ENCODE measurements around the gene KRT71. TPM values are rescaled to one million over a fixed set of nuclear protein-coding genes. Genes with fewer than 3 reads are reported as not detected.

KRT71 gene
- total RNA-seq, 1 experiment from 2014 or later = not detected

- ChIA-PET CTCF (interaction anchor here (0.6 kb wide), 1 partner anchor 8 kb away, joined by 3 read pairs; no protein-coding TSS in a partner anchor), POLR2A (ENCODE audit: unreplicated experiment) (no interaction called here)
- H4K20me1 ChIP-seq (ENCODE audit: insufficient read depth) = no peaks in the 10 kb centered on the region
- no peaks in the 10 kb centered on the region for H3F3A ChIP-seq (ENCODE audit: insufficient read depth, low read depth)
- H3K4me2 ChIP-seq = no peak overlapping the region
- intact Hi-C loops (cut with micrococcal nuclease; ENCODE audit: unreplicated experiment) = no loop called here
- H3K4me1 ChIP-seq (replicated peaks; ENCODE audit: insufficient read depth) = peaks cover 2% of the 10 kb centered on the region
- H2AFZ ChIP-seq = no peak overlapping the region
- no peak for DNase-seq
- H3K9me3 ChIP-seq (ENCODE audit: insufficient read depth, low read depth) = no peaks in the 10 kb centered on the region
- H3K27ac ChIP-seq = no peak overlapping the region
- H3K36me3 ChIP-seq (ENCODE audit: low read depth) = no peaks in the 10 kb centered on the region
- no peaks in the 10 kb centered on the region for H3K79me2 ChIP-seq (ENCODE audit: low read depth)
- BruUV-seq (replicated peaks) = no TSS peak
- TF ChIP-seq CTCF (conservative IDR thresholded peaks at IDR 0.05) (no peak), EZH2 (IDR thresholded peaks at IDR 0.05; ENCODE audit: low read depth) (no peak)
- H3K4me3 ChIP-seq = no peak overlapping the region
- no peaks in the 10 kb centered on the region for H3K27me3 ChIP-seq (ENCODE audit: insufficient read depth, low read depth)
- H3K9me2 ChIP-seq (ENCODE audit: insufficient read depth) = no peaks in the 10 kb centered on the region
Observed at GRCh38 chr12:52546126-52546525, 6.8 kb downstream of the KRT71 start.

GRCh38 chr12:52543985-52544883 is 8.7 kb downstream of the KRT71 start:
- no peak for DNase-seq
- CTCF ChIA-PET = interaction anchor here (0.6 kb wide), 1 partner anchor 65 kb away, joined by 3 read pairs; no protein-coding TSS in a partner anchor
- intact Hi-C loops (cut with micrococcal nuclease; ENCODE audit: unreplicated experiment) = no loop called here
- Histone ChIP-seq H3K9me2 (ENCODE audit: insufficient read depth) (no peaks in the 10 kb centered on the region), H2AFZ (no peak overlapping the region), H3K9me3 (ENCODE audit: insufficient read depth, low read depth) (no peaks in the 10 kb centered on the region), H3K79me2 (ENCODE audit: low read depth) (no peaks in the 10 kb centered on the region), H3K27ac (no peak overlapping the region), H3K4me2 (no peak overlapping the region), H4K20me1 (ENCODE audit: insufficient read depth) (no peaks in the 10 kb centered on the region), H3K4me1 (replicated peaks; ENCODE audit: insufficient read depth) (peaks cover 10% of the 10 kb centered on the region), H3K27me3 (ENCODE audit: insufficient read depth, low read depth) (no peaks in the 10 kb centered on the region), H3K4me3 (no peak overlapping the region), H3F3A (ENCODE audit: insufficient read depth, low read depth) (peaks cover 6% of the 10 kb centered on the region; the same call in 1 of the 2 replicates), H3K36me3 (ENCODE audit: low read depth) (no peaks in the 10 kb centered on the region)
- no TSS peak for BruUV-seq (replicated peaks)
- no peak for TF ChIP-seq EZH2 (IDR thresholded peaks at IDR 0.05; ENCODE audit: low read depth)
- no peak for TF ChIP-seq CTCF (conservative IDR thresholded peaks at IDR 0.05)
- POLR2A ChIA-PET (ENCODE audit: unreplicated experiment) = interaction anchor here (0.6 to 0.7 kb wide), 2 partner anchors 19 to 21 kb away, joined by 4 to 5 read pairs; no protein-coding TSS in a partner anchor

GRCh38 chr12:52542785-52543318 is 10.1 kb downstream of the KRT71 start:
- ChIA-PET CTCF (no interaction called here), POLR2A (ENCODE audit: unreplicated experiment) (no interaction called here)
- Histone ChIP-seq H3K27me3 (ENCODE audit: insufficient read depth, low read depth) (no peaks in the 10 kb centered on the region), H2AFZ (no peak overlapping the region), H4K20me1 (ENCODE audit: insufficient read depth) (no peaks in the 10 kb centered on the region), H3K79me2 (ENCODE audit: low read depth) (no peaks in the 10 kb centered on the region), H3F3A (ENCODE audit: insufficient read depth, low read depth) (peaks cover 7% of the 10 kb centered on the region; the same call in 1 of the 2 replicates), H3K4me2 (no peak overlapping the region), H3K27ac (no peak overlapping the region), H3K9me3 (ENCODE audit: insufficient read depth, low read depth) (no peaks in the 10 kb centered on the region), H3K36me3 (ENCODE audit: low read depth) (no peaks in the 10 kb centered on the region), H3K4me1 (replicated peaks; ENCODE audit: insufficient read depth) (peaks cover 22% of the 10 kb centered on the region), H3K9me2 (ENCODE audit: insufficient read depth) (no peaks in the 10 kb centered on the region), H3K4me3 (no peak overlapping the region)
- intact Hi-C loops (cut with micrococcal nuclease; ENCODE audit: unreplicated experiment) = no loop called here
- no peak for TF ChIP-seq EZH2 (IDR thresholded peaks at IDR 0.05; ENCODE audit: low read depth)
- no peak for TF ChIP-seq CTCF (conservative IDR thresholded peaks at IDR 0.05)
- BruUV-seq (replicated peaks) = no TSS peak
- no peak for DNase-seq
